WTC11 (cell line): ENCODE results near the gene LMO1. TPM values are rescaled to one million over a fixed set of nuclear protein-coding genes. Genes with fewer than 3 reads are reported as not detected.

ENCODE experiments used
- ATAC-seq: fragments of 200-7000 bp; cut with Tn5 transposase; 2 replicates; pipeline ENCODE4 v1.10.0; 2021; ENCODE audit warnings: mild to moderate bottlenecking, moderate library complexity
- CTCF ChIA-PET: fragments of 300-600 bp; sonication (Branson Sonifier 250); formaldehyde crosslinking; loops from one replicate; lab custom pipeline; 2021; ENCODE audit warnings: antibody characterized with exemption; lab: Charles Lee
- POLR2A ChIA-PET: fragments of 350-600 bp; sonication (Branson Sonifier 250); formaldehyde crosslinking; loops from one replicate; lab custom pipeline; 2021; ENCODE audit warnings: antibody characterized with exemption; lab: Charles Lee
- DNase-seq: peaks from one replicate; pipeline ENCODE4 v3.0.0; 2021; ENCODE audit warnings: low spot score
- H3K27ac Mint-ChIP-seq: 2 replicates; pipeline ENCODE4 v1.8.0; 2021; ENCODE audit warnings: mixed read lengths
- H3K27me3 Mint-ChIP-seq: 2 replicates; pipeline ENCODE4 v1.8.0; 2021; ENCODE audit warnings: low read depth, mild to moderate bottlenecking, moderate library complexity, mixed read lengths
- H3K36me3 Mint-ChIP-seq: 2 replicates; pipeline ENCODE4 v1.8.0; 2021; ENCODE audit warnings: mixed read lengths
- H3K4me1 Mint-ChIP-seq: 2 replicates; pipeline ENCODE4 v1.8.0; 2022; ENCODE audit warnings: mixed read lengths
- H3K4me3 Mint-ChIP-seq: 2 replicates; pipeline ENCODE4 v1.8.0; 2021; ENCODE audit warnings: mild to moderate bottlenecking, moderate library complexity, mixed read lengths
- H3K9me3 Mint-ChIP-seq: 2 replicates; pipeline ENCODE4 v1.8.0; 2021; ENCODE audit warnings: mixed read lengths
- CBFB ChIP-seq: sonication (generic); formaldehyde crosslinking; IDR thresholded peaks from 2 replicates; pipeline ENCODE4 v1.8.1; 2022; ENCODE audit warnings: mild to moderate bottlenecking, low read depth, missing genetic modification reagents
- CREM ChIP-seq: sonication (generic); formaldehyde crosslinking; IDR thresholded peaks from 2 replicates; pipeline ENCODE4 v1.8.1; 2022; ENCODE audit warnings: mild to moderate bottlenecking, missing genetic modification reagents, moderate library complexity
- ELF4 ChIP-seq: sonication (generic); formaldehyde crosslinking; IDR thresholded peaks from 2 replicates; pipeline ENCODE4 v1.8.1; 2022; ENCODE audit warnings: low read depth, mild to moderate bottlenecking, moderate library complexity, missing genetic modification reagents
- ETV6 ChIP-seq: sonication (generic); formaldehyde crosslinking; IDR thresholded peaks from 2 replicates; pipeline ENCODE4 v1.8.1; 2022; ENCODE audit warnings: mild to moderate bottlenecking, missing genetic modification reagents
- GTF2I ChIP-seq: fragments of 250-450 bp; sonication (Bioruptor Pico); conservative IDR thresholded peaks from 2 replicates; pipeline ENCODE4 v1.4.0; 2021; ENCODE audit warnings: mild to moderate bottlenecking
- KAT7 ChIP-seq: sonication (generic); formaldehyde crosslinking; IDR thresholded peaks from 2 replicates; pipeline ENCODE4 v1.8.1; 2023; ENCODE audit warnings: missing genetic modification reagents, mild to moderate bottlenecking, borderline replicate concordance
- MYBL2 ChIP-seq: sonication (generic); formaldehyde crosslinking; IDR thresholded peaks from 2 replicates; pipeline ENCODE4 v1.8.1; 2023; ENCODE audit warnings: mild to moderate bottlenecking, moderate library complexity, missing genetic modification reagents
- RELA ChIP-seq: sonication (generic); formaldehyde crosslinking; IDR thresholded peaks from 2 replicates; pipeline ENCODE4 v1.8.1; 2022; ENCODE audit warnings: missing genetic modification reagents, mild to moderate bottlenecking, borderline replicate concordance
- SP1 ChIP-seq: sonication (generic); formaldehyde crosslinking; conservative IDR thresholded peaks from 2 replicates; pipeline ENCODE4 v1.8.1; 2022; ENCODE audit warnings: missing genetic modification reagents
- TEAD4 ChIP-seq: sonication (generic); formaldehyde crosslinking; IDR thresholded peaks from 2 replicates; pipeline ENCODE4 v1.8.0; 2022; ENCODE audit warnings: mild to moderate bottlenecking, missing genetic modification reagents
- TP53 ChIP-seq: sonication (generic); formaldehyde crosslinking; IDR thresholded peaks from 2 replicates; pipeline ENCODE4 v1.8.1; 2023; ENCODE audit warnings: mild to moderate bottlenecking, missing genetic modification reagents
- ZNF121 ChIP-seq: sonication (generic); formaldehyde crosslinking; IDR thresholded peaks from 2 replicates; pipeline ENCODE4 v1.8.0; 2023; ENCODE audit warnings: missing genetic modification reagents
- ZNF219 ChIP-seq: sonication (generic); formaldehyde crosslinking; IDR thresholded peaks from 2 replicates; pipeline ENCODE4 v1.8.0; 2023; ENCODE audit warnings: missing genetic modification reagents, mild to moderate bottlenecking, borderline replicate concordance
- ZNF232 ChIP-seq: sonication (generic); formaldehyde crosslinking; IDR thresholded peaks from 2 replicates; pipeline ENCODE4 v1.8.0; 2022; ENCODE audit warnings: mild to moderate bottlenecking, missing genetic modification reagents
- ZNF396 ChIP-seq: fragments of 250-450 bp; sonication (Bioruptor Pico); IDR thresholded peaks from 2 replicates; pipeline ENCODE4 v1.8.0; 2021; ENCODE audit warnings: mild to moderate bottlenecking, moderate library complexity, borderline replicate concordance
- ZNF671 ChIP-seq: fragments of 250-450 bp; sonication (Bioruptor Pico); IDR thresholded peaks from 2 replicates; pipeline ENCODE4 v1.8.0; 2021; ENCODE audit warnings: mild to moderate bottlenecking
- total RNA-seq: library from RNA; stranded (reverse); gene quantifications from 3 replicates; pipeline ENCODE4 v1.2.3, GENCODE V29; 2021
- TF ChIP-seq, protein P1 (sequence below): sonication (generic); formaldehyde crosslinking; IDR thresholded peaks from 2 replicates; pipeline ENCODE4 v1.8.0; 2023; ENCODE audit warnings: missing genetic modification reagents
- TF ChIP-seq, protein P2 (sequence below): sonication (generic); formaldehyde crosslinking; IDR thresholded peaks from 2 replicates; pipeline ENCODE4 v1.8.1; 2023; ENCODE audit warnings: mild to moderate bottlenecking, missing genetic modification reagents
- TF ChIP-seq, protein P3 (sequence below): sonication (generic); formaldehyde crosslinking; IDR thresholded peaks from 2 replicates; pipeline ENCODE4 v1.8.0; 2023; ENCODE audit warnings: missing genetic modification reagents, mild to moderate bottlenecking, borderline replicate concordance
- TF ChIP-seq, protein P4 (sequence below): sonication (generic); formaldehyde crosslinking; IDR thresholded peaks from 2 replicates; pipeline ENCODE4 v1.8.1; 2023; ENCODE audit warnings: mild to moderate bottlenecking, missing genetic modification reagents
- TF ChIP-seq, protein P5 (sequence below): sonication (generic); formaldehyde crosslinking; IDR thresholded peaks from 2 replicates; pipeline ENCODE4 v1.8.0; 2023; ENCODE audit warnings: mild to moderate bottlenecking, missing genetic modification reagents
- TF ChIP-seq, protein P6 (sequence below): fragments of 200-600 bp; IDR thresholded peaks from 2 replicates; pipeline ENCODE4 v1.8.0; 2022; ENCODE audit warnings: antibody characterized with exemption
- TF ChIP-seq, protein P7 (sequence below): sonication (generic); formaldehyde crosslinking; IDR thresholded peaks from 2 replicates; pipeline ENCODE4 v1.8.1; 2022; ENCODE audit warnings: missing genetic modification reagents, borderline replicate concordance

The LMO1 gene
- total RNA-seq, 1 experiment from 2014 or later = 0.44 TPM

DNA sequence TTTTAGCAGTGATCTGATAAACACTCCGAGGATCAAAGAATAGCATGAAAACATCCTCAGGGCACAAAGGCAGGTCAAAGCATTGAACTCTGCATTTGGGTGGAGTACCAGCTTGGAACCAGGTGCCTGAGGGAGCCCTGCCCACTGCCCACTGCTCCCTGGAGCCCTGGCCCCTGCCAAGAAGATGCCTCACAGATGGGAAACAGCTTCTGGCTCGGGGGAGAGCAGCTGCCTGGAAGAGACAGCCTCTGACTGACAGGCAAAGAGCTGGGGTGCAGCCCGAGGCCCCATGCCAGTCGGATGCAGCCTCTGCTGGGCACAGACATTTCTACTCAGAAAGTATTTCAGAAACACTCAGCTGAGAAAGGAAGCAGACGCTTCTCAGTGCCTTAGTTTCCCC, 13.2 kb downstream of the LMO1 start (continued):
- TF ChIP-seq, protein P1, sequence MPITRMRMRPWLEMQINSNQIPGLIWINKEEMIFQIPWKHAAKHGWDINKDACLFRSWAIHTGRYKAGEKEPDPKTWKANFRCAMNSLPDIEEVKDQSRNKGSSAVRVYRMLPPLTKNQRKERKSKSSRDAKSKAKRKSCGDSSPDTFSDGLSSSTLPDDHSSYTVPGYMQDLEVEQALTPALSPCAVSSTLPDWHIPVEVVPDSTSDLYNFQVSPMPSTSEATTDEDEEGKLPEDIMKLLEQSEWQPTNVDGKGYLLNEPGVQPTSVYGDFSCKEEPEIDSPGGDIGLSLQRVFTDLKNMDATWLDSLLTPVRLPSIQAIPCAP (CRISPR knock-in tag) = no peak
- TF ChIP-seq ZNF396 (CRISPR knock-in tag) = no peak
- TF ChIP-seq, protein P2, sequence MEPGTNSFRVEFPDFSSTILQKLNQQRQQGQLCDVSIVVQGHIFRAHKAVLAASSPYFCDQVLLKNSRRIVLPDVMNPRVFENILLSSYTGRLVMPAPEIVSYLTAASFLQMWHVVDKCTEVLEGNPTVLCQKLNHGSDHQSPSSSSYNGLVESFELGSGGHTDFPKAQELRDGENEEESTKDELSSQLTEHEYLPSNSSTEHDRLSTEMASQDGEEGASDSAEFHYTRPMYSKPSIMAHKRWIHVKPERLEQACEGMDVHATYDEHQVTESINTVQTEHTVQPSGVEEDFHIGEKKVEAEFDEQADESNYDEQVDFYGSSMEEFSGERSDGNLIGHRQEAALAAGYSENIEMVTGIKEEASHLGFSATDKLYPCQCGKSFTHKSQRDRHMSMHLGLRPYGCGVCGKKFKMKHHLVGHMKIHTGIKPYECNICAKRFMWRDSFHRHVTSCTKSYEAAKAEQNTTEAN (CRISPR knock-in tag) = no peak
- no peak for TF ChIP-seq TEAD4 (CRISPR knock-in tag)
- no peak for TF ChIP-seq CBFB (CRISPR knock-in tag)
- TF ChIP-seq, protein P3, sequence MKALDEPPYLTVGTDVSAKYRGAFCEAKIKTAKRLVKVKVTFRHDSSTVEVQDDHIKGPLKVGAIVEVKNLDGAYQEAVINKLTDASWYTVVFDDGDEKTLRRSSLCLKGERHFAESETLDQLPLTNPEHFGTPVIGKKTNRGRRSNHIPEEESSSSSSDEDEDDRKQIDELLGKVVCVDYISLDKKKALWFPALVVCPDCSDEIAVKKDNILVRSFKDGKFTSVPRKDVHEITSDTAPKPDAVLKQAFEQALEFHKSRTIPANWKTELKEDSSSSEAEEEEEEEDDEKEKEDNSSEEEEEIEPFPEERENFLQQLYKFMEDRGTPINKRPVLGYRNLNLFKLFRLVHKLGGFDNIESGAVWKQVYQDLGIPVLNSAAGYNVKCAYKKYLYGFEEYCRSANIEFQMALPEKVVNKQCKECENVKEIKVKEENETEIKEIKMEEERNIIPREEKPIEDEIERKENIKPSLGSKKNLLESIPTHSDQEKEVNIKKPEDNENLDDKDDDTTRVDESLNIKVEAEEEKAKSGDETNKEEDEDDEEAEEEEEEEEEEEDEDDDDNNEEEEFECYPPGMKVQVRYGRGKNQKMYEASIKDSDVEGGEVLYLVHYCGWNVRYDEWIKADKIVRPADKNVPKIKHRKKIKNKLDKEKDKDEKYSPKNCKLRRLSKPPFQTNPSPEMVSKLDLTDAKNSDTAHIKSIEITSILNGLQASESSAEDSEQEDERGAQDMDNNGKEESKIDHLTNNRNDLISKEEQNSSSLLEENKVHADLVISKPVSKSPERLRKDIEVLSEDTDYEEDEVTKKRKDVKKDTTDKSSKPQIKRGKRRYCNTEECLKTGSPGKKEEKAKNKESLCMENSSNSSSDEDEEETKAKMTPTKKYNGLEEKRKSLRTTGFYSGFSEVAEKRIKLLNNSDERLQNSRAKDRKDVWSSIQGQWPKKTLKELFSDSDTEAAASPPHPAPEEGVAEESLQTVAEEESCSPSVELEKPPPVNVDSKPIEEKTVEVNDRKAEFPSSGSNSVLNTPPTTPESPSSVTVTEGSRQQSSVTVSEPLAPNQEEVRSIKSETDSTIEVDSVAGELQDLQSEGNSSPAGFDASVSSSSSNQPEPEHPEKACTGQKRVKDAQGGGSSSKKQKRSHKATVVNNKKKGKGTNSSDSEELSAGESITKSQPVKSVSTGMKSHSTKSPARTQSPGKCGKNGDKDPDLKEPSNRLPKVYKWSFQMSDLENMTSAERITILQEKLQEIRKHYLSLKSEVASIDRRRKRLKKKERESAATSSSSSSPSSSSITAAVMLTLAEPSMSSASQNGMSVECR (CRISPR knock-in tag) = no peak
- TF ChIP-seq TP53 = no peak
- TF ChIP-seq ETV6 (CRISPR knock-in tag) = no peak
- no peak for TF ChIP-seq KAT7 (CRISPR knock-in tag)
- no peak for TF ChIP-seq GTF2I (CRISPR knock-in tag)
- TF ChIP-seq ZNF121 (CRISPR knock-in tag) = no peak
- no peak for TF ChIP-seq MYBL2 (CRISPR knock-in tag)

DNA sequence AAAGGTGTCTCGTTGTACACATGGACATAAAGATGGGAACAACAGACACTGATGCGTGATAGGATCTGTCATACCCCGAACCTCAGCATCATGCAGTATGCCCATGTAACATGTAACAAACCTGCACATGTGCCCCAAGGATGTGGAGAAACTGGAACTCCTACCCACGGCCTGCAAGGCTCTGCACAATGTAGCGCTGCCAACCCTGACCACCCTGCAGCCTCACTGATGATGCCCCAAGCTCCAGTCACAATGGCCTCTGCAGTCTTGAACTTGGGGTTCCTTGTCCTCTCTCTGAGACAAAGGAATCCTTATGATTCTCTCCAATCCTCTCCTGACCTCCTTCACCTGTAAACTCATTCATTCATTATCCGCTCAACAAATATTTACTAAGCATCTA, 14.2 kb downstream of the LMO1 start:
- Mint-ChIP-seq H3K27me3 (no peaks in the 10 kb centered on the region), H3K36me3 (no peaks in the 10 kb centered on the region), H3K4me3 (no peak overlapping the region), H3K4me1 (peaks cover 2% of the 10 kb centered on the region; the same call in 1 of the 2 replicates), H3K9me3 (no peaks in the 10 kb centered on the region), H3K27ac (no peak overlapping the region)
- DNase-seq (peak; percentile 2), ATAC-seq (no peak)
- CTCF ChIA-PET = interaction anchor here (0.7 to 5.4 kb wide), 3 partner anchors 13 to 19 kb away, joined by 3 to 57 read pairs (median 3); partner anchors contain the start of gene LMO1
- POLR2A ChIA-PET = no interaction called here
- TF ChIP-seq, protein P4, sequence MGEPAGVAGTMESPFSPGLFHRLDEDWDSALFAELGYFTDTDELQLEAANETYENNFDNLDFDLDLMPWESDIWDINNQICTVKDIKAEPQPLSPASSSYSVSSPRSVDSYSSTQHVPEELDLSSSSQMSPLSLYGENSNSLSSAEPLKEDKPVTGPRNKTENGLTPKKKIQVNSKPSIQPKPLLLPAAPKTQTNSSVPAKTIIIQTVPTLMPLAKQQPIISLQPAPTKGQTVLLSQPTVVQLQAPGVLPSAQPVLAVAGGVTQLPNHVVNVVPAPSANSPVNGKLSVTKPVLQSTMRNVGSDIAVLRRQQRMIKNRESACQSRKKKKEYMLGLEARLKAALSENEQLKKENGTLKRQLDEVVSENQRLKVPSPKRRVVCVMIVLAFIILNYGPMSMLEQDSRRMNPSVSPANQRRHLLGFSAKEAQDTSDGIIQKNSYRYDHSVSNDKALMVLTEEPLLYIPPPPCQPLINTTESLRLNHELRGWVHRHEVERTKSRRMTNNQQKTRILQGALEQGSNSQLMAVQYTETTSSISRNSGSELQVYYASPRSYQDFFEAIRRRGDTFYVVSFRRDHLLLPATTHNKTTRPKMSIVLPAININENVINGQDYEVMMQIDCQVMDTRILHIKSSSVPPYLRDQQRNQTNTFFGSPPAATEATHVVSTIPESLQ (CRISPR knock-in tag) = no peak
- TF ChIP-seq SP1 (no peak), TP53 (no peak), ZNF219 (CRISPR knock-in tag) (no peak), RELA (CRISPR knock-in tag) (no peak), ELF4 (no peak), ZNF232 (CRISPR knock-in tag) (no peak), CREM (CRISPR knock-in tag) (no peak), ZNF671 (CRISPR knock-in tag) (no peak)
- TF ChIP-seq, protein P5, sequence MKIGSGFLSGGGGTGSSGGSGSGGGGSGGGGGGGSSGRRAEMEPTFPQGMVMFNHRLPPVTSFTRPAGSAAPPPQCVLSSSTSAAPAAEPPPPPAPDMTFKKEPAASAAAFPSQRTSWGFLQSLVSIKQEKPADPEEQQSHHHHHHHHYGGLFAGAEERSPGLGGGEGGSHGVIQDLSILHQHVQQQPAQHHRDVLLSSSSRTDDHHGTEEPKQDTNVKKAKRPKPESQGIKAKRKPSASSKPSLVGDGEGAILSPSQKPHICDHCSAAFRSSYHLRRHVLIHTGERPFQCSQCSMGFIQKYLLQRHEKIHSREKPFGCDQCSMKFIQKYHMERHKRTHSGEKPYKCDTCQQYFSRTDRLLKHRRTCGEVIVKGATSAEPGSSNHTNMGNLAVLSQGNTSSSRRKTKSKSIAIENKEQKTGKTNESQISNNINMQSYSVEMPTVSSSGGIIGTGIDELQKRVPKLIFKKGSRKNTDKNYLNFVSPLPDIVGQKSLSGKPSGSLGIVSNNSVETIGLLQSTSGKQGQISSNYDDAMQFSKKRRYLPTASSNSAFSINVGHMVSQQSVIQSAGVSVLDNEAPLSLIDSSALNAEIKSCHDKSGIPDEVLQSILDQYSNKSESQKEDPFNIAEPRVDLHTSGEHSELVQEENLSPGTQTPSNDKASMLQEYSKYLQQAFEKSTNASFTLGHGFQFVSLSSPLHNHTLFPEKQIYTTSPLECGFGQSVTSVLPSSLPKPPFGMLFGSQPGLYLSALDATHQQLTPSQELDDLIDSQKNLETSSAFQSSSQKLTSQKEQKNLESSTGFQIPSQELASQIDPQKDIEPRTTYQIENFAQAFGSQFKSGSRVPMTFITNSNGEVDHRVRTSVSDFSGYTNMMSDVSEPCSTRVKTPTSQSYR (CRISPR knock-in tag) = no peak
- TF ChIP-seq, protein P6, sequence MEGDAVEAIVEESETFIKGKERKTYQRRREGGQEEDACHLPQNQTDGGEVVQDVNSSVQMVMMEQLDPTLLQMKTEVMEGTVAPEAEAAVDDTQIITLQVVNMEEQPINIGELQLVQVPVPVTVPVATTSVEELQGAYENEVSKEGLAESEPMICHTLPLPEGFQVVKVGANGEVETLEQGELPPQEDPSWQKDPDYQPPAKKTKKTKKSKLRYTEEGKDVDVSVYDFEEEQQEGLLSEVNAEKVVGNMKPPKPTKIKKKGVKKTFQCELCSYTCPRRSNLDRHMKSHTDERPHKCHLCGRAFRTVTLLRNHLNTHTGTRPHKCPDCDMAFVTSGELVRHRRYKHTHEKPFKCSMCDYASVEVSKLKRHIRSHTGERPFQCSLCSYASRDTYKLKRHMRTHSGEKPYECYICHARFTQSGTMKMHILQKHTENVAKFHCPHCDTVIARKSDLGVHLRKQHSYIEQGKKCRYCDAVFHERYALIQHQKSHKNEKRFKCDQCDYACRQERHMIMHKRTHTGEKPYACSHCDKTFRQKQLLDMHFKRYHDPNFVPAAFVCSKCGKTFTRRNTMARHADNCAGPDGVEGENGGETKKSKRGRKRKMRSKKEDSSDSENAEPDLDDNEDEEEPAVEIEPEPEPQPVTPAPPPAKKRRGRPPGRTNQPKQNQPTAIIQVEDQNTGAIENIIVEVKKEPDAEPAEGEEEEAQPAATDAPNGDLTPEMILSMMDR = no peak
- TF ChIP-seq, protein P7, sequence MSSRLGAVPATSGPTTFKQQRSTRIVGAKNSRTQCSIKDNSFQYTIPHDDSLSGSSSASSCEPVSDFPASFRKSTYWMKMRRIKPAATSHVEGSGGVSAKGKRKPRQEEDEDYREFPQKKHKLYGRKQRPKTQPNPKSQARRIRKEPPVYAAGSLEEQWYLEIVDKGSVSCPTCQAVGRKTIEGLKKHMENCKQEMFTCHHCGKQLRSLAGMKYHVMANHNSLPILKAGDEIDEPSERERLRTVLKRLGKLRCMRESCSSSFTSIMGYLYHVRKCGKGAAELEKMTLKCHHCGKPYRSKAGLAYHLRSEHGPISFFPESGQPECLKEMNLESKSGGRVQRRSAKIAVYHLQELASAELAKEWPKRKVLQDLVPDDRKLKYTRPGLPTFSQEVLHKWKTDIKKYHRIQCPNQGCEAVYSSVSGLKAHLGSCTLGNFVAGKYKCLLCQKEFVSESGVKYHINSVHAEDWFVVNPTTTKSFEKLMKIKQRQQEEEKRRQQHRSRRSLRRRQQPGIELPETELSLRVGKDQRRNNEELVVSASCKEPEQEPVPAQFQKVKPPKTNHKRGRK (CRISPR knock-in tag) = no peak
